Mesothelial cell of epicardium (in vitro differentiated cells): Measurements from ENCODE around the gene LUZP4. TPM values are rescaled to one million over a fixed set of nuclear protein-coding genes. Genes with fewer than 3 reads are reported as not detected.

ENCODE experiments used
- DNase-seq, 2 experiments: peaks; one replicate each; pipeline ENCODE4 v3.0.0; 2021; ENCODE audit warnings: low spot score in 2 of 2; ENCODE audit not compliant: unreplicated experiment in 2 of 2
- H3K27ac Mint-ChIP-seq: 2 replicates; pipeline ENCODE4 v1.8.0; 2021; ENCODE audit warnings: mixed read lengths
- H3K27me3 Mint-ChIP-seq: 2 replicates; pipeline ENCODE4 v1.8.0; 2021; ENCODE audit warnings: low read depth, mixed read lengths
- H3K36me3 Mint-ChIP-seq: 2 replicates; pipeline ENCODE4 v1.8.0; 2021; ENCODE audit warnings: mixed read lengths
- H3K4me1 Mint-ChIP-seq: 2 replicates; pipeline ENCODE4 v1.8.0; 2021; ENCODE audit warnings: mixed read lengths
- H3K4me3 Mint-ChIP-seq: 2 replicates; pipeline ENCODE4 v1.8.0; 2021; ENCODE audit warnings: mild to moderate bottlenecking, moderate library complexity, mixed read lengths
- H3K9me3 Mint-ChIP-seq: 2 replicates; pipeline ENCODE4 v1.8.0; 2021; ENCODE audit warnings: mixed read lengths
- total RNA-seq: library from RNA; stranded (reverse); gene quantifications from 3 replicates; pipeline ENCODE4 v1.2.1, GENCODE V29; 2021
- TF ChIP-seq, protein P1 (sequence below): fragments of 200-600 bp; sonication (generic); IDR thresholded peaks from one replicate; pipeline ENCODE4 v1.5.0; 2021; ENCODE audit warnings: antibody characterized with exemption; ENCODE audit not compliant: unreplicated experiment

Gene LUZP4
- total RNA-seq, 1 donor from 2014 or later, result not detected

DNA sequence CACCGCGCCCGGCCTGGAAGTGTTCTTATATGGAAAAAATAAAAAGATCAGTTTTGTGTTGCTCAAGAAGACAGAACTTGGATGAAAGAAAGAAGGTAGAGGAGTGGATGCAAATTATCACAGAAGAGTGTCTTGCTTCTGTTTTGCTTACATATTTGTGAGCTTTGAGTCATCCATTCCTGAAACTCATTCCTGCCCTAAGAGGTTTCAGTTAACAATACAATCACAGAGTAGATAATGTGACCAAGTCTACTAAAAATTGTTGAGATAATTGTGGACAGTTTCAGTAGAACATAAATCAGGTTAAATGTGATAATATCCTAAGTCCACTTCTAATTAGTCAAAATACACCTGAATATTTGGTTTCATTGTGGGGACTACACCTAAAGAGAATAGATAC, 29.2 kb upstream of the LUZP4 start:
- Mint-ChIP-seq H3K27me3 (no peaks in the 10 kb centered on the region), H3K36me3 (no peaks in the 10 kb centered on the region), H3K4me1 (peaks cover 56% of the 10 kb centered on the region), H3K9me3 (no peaks in the 10 kb centered on the region), H3K27ac (peak overlapping the region; percentile 97), H3K4me3 (no peak overlapping the region)
- no peak for DNase-seq
- TF ChIP-seq, protein P1, sequence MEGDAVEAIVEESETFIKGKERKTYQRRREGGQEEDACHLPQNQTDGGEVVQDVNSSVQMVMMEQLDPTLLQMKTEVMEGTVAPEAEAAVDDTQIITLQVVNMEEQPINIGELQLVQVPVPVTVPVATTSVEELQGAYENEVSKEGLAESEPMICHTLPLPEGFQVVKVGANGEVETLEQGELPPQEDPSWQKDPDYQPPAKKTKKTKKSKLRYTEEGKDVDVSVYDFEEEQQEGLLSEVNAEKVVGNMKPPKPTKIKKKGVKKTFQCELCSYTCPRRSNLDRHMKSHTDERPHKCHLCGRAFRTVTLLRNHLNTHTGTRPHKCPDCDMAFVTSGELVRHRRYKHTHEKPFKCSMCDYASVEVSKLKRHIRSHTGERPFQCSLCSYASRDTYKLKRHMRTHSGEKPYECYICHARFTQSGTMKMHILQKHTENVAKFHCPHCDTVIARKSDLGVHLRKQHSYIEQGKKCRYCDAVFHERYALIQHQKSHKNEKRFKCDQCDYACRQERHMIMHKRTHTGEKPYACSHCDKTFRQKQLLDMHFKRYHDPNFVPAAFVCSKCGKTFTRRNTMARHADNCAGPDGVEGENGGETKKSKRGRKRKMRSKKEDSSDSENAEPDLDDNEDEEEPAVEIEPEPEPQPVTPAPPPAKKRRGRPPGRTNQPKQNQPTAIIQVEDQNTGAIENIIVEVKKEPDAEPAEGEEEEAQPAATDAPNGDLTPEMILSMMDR, result no peak

DNA sequence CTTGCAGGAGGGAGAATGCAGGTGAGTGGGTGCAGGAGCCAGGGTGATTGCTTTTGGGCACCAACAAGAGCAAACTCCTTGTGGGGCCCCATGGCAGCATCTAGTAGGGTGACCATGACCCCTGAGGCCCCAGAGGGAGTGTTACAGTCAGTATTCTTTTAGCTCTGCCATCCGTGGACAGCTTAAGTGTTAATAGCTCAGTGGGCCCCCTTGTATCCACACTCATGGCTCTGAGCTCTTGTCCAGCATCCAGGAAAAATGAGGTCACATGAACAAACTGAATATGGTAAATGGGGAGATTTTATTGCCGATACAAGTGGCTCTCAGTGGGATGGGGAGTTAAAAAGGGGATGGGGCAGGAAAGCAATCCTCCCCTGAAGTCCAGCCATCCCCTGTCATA, 28.4 kb upstream of the LUZP4 start:
- no peaks in the 10 kb centered on the region for H3K9me3 Mint-ChIP-seq
- no peaks in the 10 kb centered on the region for H3K36me3 Mint-ChIP-seq
- peaks cover 60% of the 10 kb centered on the region for H3K4me1 Mint-ChIP-seq

DNA sequence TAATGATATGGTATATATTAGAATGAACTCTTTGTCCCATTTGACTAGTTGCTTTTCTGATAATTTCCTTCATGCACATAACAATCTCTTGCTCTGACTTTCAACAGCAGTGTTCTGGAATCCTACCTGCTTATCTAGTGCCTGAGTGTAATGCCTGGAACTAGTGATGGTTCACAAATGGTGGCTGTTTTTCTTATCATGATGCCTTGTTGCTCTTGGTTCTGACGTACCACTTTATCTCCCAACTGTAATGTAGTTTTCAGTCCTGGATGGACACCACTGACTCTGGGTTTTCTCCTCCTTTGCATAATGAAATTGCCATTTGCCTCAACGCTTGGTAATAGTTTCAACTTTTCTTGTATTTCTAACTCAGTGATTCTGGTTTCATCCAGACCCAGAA, 25.5 kb upstream of the LUZP4 start:
- TF ChIP-seq, protein P1, result no peak
- Mint-ChIP-seq H3K27ac (no peak overlapping the region), H3K4me1 (peaks cover 42% of the 10 kb centered on the region), H3K36me3 (no peaks in the 10 kb centered on the region), H3K27me3 (no peaks in the 10 kb centered on the region), H3K4me3 (no peak overlapping the region), H3K9me3 (no peaks in the 10 kb centered on the region)
- no peak for DNase-seq

More for the DNA sequence above, 28.4 kb upstream of the LUZP4 start:
- Mint-ChIP-seq H3K27ac (no peak overlapping the region), H3K4me3 (no peak overlapping the region), H3K27me3 (no peaks in the 10 kb centered on the region)
- TF ChIP-seq, protein P1, result no peak
- DNase-seq, result no peak

DNA sequence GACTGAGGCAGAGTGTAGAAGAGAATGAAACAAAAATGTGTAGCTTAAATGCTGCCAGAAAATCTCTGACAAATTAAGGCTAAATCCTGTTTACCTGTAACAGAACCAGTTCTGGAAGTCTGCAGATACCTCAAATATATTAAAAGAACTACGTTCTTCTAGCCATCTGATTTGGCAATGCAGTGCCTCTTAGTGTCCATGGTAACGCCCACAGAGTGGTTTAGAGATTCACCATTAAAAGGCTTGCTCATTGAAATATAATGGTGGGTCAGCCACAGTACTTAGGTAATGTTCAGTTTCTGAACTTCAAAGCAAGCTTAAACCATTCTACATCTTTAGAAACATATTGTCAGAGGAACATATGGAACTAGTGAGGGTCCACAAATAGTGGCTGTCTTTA, 23.2 kb upstream of the LUZP4 start:
- no peaks in the 10 kb centered on the region for H3K36me3 Mint-ChIP-seq
- H3K4me3 Mint-ChIP-seq, result no peak overlapping the region
- TF ChIP-seq, protein P1, result no peak
- H3K9me3 Mint-ChIP-seq, result no peaks in the 10 kb centered on the region
- no peaks in the 10 kb centered on the region for H3K27me3 Mint-ChIP-seq
- no peak for DNase-seq
- peak overlapping the region; percentile 41 for H3K27ac Mint-ChIP-seq
- peaks cover 27% of the 10 kb centered on the region for H3K4me1 Mint-ChIP-seq

DNA sequence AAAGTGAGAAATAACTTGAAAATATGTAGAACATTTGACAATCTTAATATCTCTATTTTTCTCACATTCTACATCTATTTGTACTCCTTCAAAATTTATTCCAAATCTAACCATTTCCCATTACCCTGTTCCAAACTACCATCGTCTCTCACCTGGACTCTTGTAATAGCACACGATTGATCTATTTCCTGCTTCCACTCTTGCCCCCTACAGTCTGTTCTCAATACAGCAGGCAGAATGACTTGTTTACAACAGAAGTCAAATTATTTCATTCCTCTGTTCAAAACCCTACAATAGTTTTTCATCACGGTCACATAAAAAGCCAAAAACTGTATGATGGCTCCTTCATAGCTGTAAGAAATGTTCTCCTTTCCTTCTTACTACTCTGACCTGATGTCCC, 21.1 kb upstream of the LUZP4 start:
- DNase-seq, result no peak
- Mint-ChIP-seq H3K4me3 (no peak overlapping the region), H3K27me3 (no peaks in the 10 kb centered on the region), H3K9me3 (no peaks in the 10 kb centered on the region), H3K36me3 (no peaks in the 10 kb centered on the region), H3K4me1 (peaks cover 14% of the 10 kb centered on the region), H3K27ac (no peak overlapping the region)
- TF ChIP-seq, protein P1, result peak; percentile 27
